ENCODE measurements around the gene POLQ.

POLQ gene

DNA sequence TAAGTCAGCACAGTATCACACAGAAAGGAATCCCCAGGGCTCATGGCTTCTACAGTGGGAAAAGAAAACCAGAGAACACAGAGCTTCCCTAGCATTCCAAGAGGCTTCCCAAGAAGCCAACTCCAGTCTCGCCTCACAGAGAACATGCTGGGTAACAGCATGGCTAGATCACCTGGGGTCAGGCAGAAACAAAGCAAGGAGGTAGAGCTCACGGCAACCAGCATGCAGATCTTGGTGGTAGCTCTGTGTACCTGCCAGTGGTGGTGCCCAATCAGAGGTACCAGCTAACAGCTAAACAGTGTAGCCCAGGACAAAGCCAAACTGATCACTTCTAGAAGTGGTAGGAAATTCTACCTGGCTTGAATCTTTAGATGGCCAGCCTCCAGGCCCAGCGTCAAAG is 31.3 kb downstream of the POLQ start:
- no peak for DNase-seq (ENCODE audit: low read depth)
- TF ChIP-seq, protein P1, sequence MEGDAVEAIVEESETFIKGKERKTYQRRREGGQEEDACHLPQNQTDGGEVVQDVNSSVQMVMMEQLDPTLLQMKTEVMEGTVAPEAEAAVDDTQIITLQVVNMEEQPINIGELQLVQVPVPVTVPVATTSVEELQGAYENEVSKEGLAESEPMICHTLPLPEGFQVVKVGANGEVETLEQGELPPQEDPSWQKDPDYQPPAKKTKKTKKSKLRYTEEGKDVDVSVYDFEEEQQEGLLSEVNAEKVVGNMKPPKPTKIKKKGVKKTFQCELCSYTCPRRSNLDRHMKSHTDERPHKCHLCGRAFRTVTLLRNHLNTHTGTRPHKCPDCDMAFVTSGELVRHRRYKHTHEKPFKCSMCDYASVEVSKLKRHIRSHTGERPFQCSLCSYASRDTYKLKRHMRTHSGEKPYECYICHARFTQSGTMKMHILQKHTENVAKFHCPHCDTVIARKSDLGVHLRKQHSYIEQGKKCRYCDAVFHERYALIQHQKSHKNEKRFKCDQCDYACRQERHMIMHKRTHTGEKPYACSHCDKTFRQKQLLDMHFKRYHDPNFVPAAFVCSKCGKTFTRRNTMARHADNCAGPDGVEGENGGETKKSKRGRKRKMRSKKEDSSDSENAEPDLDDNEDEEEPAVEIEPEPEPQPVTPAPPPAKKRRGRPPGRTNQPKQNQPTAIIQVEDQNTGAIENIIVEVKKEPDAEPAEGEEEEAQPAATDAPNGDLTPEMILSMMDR (conservative IDR thresholded peaks at IDR 0.05; ENCODE audit: low read depth, low read length), result no peak
- no peak overlapping the region for H3K4me3 ChIP-seq (ENCODE audit: low read depth, low read length)

DNA sequence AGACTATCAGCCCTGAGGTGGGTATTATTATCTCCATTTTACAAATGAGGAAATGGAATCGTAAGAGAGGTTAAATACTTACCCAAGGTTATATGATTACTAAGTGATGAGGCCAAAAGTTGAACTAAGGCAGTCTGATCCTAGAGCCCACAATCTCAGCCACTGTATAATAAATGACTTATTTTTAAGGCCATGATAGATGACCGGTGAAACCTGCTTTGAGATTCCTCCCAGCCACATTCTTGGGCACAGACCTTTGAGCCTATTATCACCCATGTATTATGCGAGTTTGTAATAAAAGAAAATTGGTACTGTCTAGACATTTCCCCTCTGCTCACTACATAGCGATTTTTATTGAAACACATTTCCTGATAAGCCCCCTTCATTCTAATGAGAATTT is 37.4 kb downstream of the POLQ start:
- no peak overlapping the region for H3K4me3 ChIP-seq (ENCODE audit: low read depth, low read length)
- DNase-seq (ENCODE audit: low read depth), result no peak
- TF ChIP-seq, protein P1 (conservative IDR thresholded peaks at IDR 0.05; ENCODE audit: low read depth, low read length), result no peak

DNA sequence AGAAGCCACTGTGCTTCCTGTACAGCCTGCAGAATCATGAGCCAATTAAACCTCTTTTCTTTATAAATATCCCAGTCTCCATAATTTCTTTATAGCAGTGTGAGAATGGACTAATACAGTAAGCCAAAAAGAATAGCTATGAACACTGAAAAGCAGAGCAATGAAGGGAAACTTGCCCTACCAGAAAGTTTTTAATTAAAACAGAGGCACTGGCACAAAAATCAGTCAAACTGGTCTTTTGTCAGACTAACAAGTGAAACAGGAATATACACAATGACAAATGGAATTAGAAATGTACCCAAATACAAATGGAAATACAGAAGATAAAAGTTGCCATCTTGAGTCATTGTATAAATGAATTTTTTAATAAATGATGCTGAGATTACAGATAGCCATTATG is 40.5 kb downstream of the POLQ start:
- TF ChIP-seq, protein P1 (conservative IDR thresholded peaks at IDR 0.05; ENCODE audit: low read depth, low read length), result no peak
- H3K4me3 ChIP-seq (ENCODE audit: low read depth, low read length), result no peak overlapping the region
- DNase-seq (ENCODE audit: low read depth), result no peak

DNA sequence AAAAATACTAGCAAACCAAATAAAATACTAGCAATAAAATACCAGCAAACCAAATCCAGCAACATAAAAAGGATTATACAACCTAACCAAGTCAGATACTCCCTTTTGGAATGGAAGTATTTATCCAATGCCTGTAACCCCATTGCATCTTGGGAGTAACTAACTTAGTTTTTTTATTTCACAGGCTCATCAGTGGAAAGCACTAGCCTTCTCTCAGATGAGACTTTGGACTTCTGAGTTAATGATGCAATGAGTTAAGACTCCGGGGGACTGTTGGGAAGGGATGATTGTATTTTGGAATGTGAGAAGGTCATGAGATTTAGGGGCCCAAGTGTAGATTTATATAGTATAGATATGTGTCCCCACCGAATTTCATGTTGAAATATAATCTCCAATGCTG is 41.2 kb downstream of the POLQ start:
- no peak overlapping the region for H3K4me3 ChIP-seq (ENCODE audit: low read depth, low read length)
- TF ChIP-seq, protein P1 (conservative IDR thresholded peaks at IDR 0.05; ENCODE audit: low read depth, low read length), result no peak
- DNase-seq (ENCODE audit: low read depth), result no peak

DNA sequence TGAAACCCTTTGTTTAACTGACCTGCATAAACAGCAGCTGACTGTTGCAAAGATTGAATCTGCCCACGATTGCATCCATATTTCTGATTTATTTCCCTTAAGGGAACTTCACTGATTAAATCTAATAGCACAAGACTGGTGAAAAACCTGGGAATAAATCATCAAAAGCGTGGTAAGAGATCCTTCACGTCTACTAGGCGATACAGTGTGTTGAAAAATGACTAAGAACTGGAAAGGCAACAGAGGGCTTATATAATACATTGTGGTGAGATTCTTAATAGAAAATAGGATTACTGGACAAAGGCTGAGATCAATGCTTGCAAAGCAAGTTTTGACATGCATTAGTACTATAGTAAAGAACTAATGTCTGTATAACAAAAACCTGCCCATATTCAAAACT is 49.0 kb downstream of the POLQ start:
- no peak overlapping the region for H3K4me3 ChIP-seq (ENCODE audit: low read depth, low read length)
- no peak for DNase-seq (ENCODE audit: low read depth)
- TF ChIP-seq, protein P1 (conservative IDR thresholded peaks at IDR 0.05; ENCODE audit: low read depth, low read length), result no peak

DNA sequence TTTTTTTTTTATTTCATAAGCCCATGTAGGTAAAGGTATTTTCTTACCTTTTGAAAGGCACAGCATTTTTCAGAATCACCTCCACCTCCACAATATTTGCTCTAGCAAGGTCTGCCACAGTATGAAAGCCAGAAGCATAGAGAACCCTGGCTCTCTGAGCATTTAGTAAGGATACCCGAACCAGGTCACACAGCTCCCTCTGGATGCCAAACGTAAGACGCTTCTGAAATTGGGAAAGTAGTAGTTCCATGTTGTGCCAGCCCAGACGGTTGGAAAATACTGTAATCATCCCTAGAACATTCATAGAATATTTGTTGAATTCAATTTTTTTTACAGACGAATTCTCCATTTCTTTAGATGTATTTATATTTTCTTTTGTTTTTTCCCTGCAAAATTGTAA is 52.4 kb downstream of the POLQ start:
- DNase-seq (ENCODE audit: low read depth), result peak; percentile 33
- no peak overlapping the region for H3K4me3 ChIP-seq (ENCODE audit: low read depth, low read length)
- TF ChIP-seq, protein P1 (conservative IDR thresholded peaks at IDR 0.05; ENCODE audit: low read depth, low read length), result peak; percentile 40

DNA sequence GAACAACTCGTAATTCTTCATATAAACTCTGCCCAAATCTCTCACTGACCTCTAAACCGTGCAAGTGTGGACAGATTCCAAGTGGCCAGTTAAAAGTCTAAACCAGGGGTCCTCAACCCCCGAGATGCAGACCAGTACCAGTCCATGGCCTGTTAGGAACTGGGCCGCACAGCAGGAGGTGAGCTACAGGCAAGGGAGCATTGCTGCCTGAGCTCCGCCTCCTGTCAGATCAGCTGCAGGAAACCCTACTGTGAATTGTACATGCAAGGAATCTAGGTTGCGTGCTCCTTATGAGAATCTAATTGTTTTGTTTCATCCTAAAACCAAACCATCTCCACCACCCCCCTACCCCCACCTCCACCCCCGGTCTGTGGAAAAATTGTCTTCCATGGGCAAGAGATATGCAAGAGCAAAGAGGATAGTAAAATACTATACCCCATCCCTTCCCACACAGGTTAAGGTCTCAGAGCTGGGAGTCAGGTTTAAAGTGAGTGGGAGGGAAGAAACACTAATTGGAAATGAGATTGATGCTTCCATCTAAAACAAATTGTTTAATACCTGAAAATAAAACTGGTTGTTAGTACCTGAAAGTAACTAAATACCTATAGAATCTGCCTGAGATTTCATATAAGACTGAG is 54.0 kb downstream of the POLQ start:
- DNase-seq (ENCODE audit: low read depth), result peak; percentile 66
- TF ChIP-seq, protein P1 (conservative IDR thresholded peaks at IDR 0.05; ENCODE audit: low read depth, low read length), result no peak
- no peak overlapping the region for H3K4me3 ChIP-seq (ENCODE audit: low read depth, low read length)
